IMR-90 (cell line): Measurements from ENCODE around the gene STXBP2. TPM values are rescaled to one million over a fixed set of nuclear protein-coding genes. Genes with fewer than 3 reads are reported as not detected.

Experiments
- ATAC-seq: fragments of 200-7000 bp; cut with Tn5 transposase; 2 replicates; pipeline ENCODE4 v1.9.1; 2020; ENCODE audit warnings: low read depth, mild to moderate bottlenecking, moderate library complexity
- BruUV-seq: library from RNA; stranded (reverse); fragments of 400-500 nt; replicated peaks from 2 replicates; lab custom pipeline; 2021; lab: Mats Ljungman, UMichigan
- CTCF ChIA-PET: fragments of 300-600 bp; formaldehyde crosslinking; extraction: SDS; loops from one replicate; lab custom pipeline; 2021; ENCODE audit warnings: antibody characterized with exemption; lab: Yijun Ruan, JAX
- POLR2A ChIA-PET: fragments of 300-600 bp; sonication (Branson Sonifier 250); formaldehyde crosslinking; loops from one replicate; lab custom pipeline; 2022; ENCODE audit warnings: antibody characterized with exemption; ENCODE audit not compliant: unreplicated experiment; lab: Charles Lee
- DNase-seq: peaks from one replicate; pipeline ENCODE4 v3.0.0; 2013
- H2AFZ ChIP-seq: replicated peaks from 2 replicates; pipeline ENCODE3; 2013; ENCODE audit warnings: low read length, mild to moderate bottlenecking; ENCODE audit not compliant: poor library complexity
- H2AK5ac ChIP-seq: 2 replicates; pipeline ENCODE4 v1.6.1; 2013; ENCODE audit warnings: low read depth, low read length, inconsistent platforms
- H2AK9ac ChIP-seq: replicated peaks from 2 replicates; pipeline ENCODE3; 2013; ENCODE audit warnings: mild to moderate bottlenecking, low read depth, low read length, moderate library complexity; ENCODE audit not compliant: poor library complexity
- H2BK120ac ChIP-seq: 2 replicates; pipeline ENCODE4 v1.6.1; 2013; ENCODE audit warnings: low read depth, low read length, inconsistent platforms
- H2BK15ac ChIP-seq: 3 replicates; pipeline ENCODE4 v1.6.1; 2013; ENCODE audit warnings: low read depth, low read length, inconsistent platforms
- H2BK20ac ChIP-seq: 2 replicates; pipeline ENCODE4 v1.6.1; 2013; ENCODE audit warnings: low read depth, mild to moderate bottlenecking, inconsistent platforms, low read length, moderate library complexity
- H2BK5ac ChIP-seq: 2 replicates; pipeline ENCODE4 v1.6.1; 2013; ENCODE audit warnings: mild to moderate bottlenecking, low read depth, low read length, inconsistent platforms; ENCODE audit not compliant: poor library complexity, severe bottlenecking
- H3K14ac ChIP-seq: replicated peaks from 2 replicates; pipeline ENCODE4 v1.6.1; 2013; ENCODE audit warnings: low read depth, low read length, inconsistent platforms
- H3K18ac ChIP-seq: 2 replicates; pipeline ENCODE4 v1.6.1; 2013; ENCODE audit warnings: low read depth, low read length, control low read depth
- H3K23ac ChIP-seq: 2 replicates; pipeline ENCODE4 v1.6.1; 2013; ENCODE audit warnings: low read depth, low read length, inconsistent platforms
- H3K27ac ChIP-seq: 2 replicates; pipeline ENCODE4 v1.5.1; 2013; ENCODE audit warnings: mild to moderate bottlenecking, control low read depth, low read length; ENCODE audit not compliant: insufficient read depth
- H3K27me3 ChIP-seq: 2 replicates; pipeline ENCODE4 v1.6.1; 2013; ENCODE audit warnings: low read length; ENCODE audit not compliant: control insufficient read depth, insufficient read depth
- H3K36me3 ChIP-seq: 2 replicates; pipeline ENCODE4 v1.6.1; 2013; ENCODE audit warnings: low read length, mixed read lengths; ENCODE audit not compliant: control insufficient read depth, insufficient read depth
- H3K4ac ChIP-seq: 2 replicates; pipeline ENCODE4 v1.6.1; 2013; ENCODE audit warnings: low read depth, low read length, inconsistent platforms
- H3K4me1 ChIP-seq: 2 replicates; pipeline ENCODE4 v1.6.1; 2013; ENCODE audit warnings: low read length, mixed read lengths; ENCODE audit not compliant: control insufficient read depth, insufficient read depth
- H3K4me2 ChIP-seq: 2 replicates; pipeline ENCODE4 v1.6.1; 2013; ENCODE audit warnings: low read depth, mild to moderate bottlenecking, control low read depth, low read length, moderate library complexity
- H3K4me3 ChIP-seq: 2 replicates; pipeline ENCODE4 v1.5.1; 2013; ENCODE audit warnings: low read depth, mild to moderate bottlenecking, control low read depth, low read length, moderate library complexity; ENCODE audit not compliant: insufficient read depth
- H3K56ac ChIP-seq: 2 replicates; pipeline ENCODE4 v1.6.1; 2013; ENCODE audit warnings: low read length, inconsistent platforms; ENCODE audit not compliant: insufficient read depth; ENCODE audit errors: extremely low read depth
- H3K79me1 ChIP-seq, 2 experiments: 2 replicates each; pipeline ENCODE4 v1.6.1; 2013; ENCODE audit warnings: low read length in 2 of 2, inconsistent platforms in 1 of 2, low read depth in 1 of 2
- H3K9ac ChIP-seq: 2 replicates; pipeline ENCODE4 v1.6.1; 2013; ENCODE audit warnings: low read depth, low read length, control low read depth
- H3K9me1 ChIP-seq: 2 replicates; pipeline ENCODE4 v1.6.1; 2013; ENCODE audit warnings: low read length, inconsistent platforms; ENCODE audit not compliant: insufficient read depth
- H3K9me3 ChIP-seq: 2 replicates; pipeline ENCODE4 v1.6.1; 2013; ENCODE audit warnings: low read length; ENCODE audit not compliant: control insufficient read depth, insufficient read depth
- H4K20me1 ChIP-seq: 2 replicates; pipeline ENCODE4 v1.6.1; 2013; ENCODE audit warnings: low read length, inconsistent platforms; ENCODE audit not compliant: insufficient read depth
- H4K5ac ChIP-seq: 2 replicates; pipeline ENCODE4 v1.6.1; 2013; ENCODE audit warnings: mild to moderate bottlenecking, low read depth, low read length, control low read depth
- H4K8ac ChIP-seq, 2 experiments: 2 replicates each; pipeline ENCODE4 v1.6.1; 2013; ENCODE audit warnings: low read depth in 2 of 2, low read length in 2 of 2, control low read depth in 1 of 2, inconsistent platforms in 1 of 2
- H4K91ac ChIP-seq: 2 replicates; pipeline ENCODE4 v1.6.1; 2013; ENCODE audit warnings: low read depth, low read length, inconsistent platforms; ENCODE audit not compliant: insufficient read depth
- ELK1 ChIP-seq: fragments of 150-350 bp; IDR thresholded peaks from 2 replicates; pipeline ENCODE4 v1.6.1; 2016; ENCODE audit warnings: low read depth, mild to moderate bottlenecking, low read length, moderate library complexity, borderline replicate concordance
- MXI1 ChIP-seq: IDR thresholded peaks from 2 replicates; pipeline ENCODE4 v1.6.1; 2012; ENCODE audit warnings: low read depth, mild to moderate bottlenecking, low read length, moderate library complexity, borderline replicate concordance
- RCOR1 ChIP-seq: IDR thresholded peaks from 2 replicates; pipeline ENCODE4 v1.6.1; 2012; ENCODE audit warnings: mild to moderate bottlenecking, low read length, improper control_type of control experiment; ENCODE audit not compliant: insufficient replicate concordance
- USF2 ChIP-seq: fragments of 150-350 bp; IDR thresholded peaks from 2 replicates; pipeline ENCODE4 v1.6.1; 2017; ENCODE audit warnings: mild to moderate bottlenecking, antibody characterized with exemption, low read length, low read depth
- WGBS, 2 experiments: methylation state at CpG; one replicate each; pipeline versions ENCODE4 v1.1.5 to v1.1.7; 2013; ENCODE audit warnings: missing lambda C conversion rate in 2 of 2; ENCODE audit not compliant: insufficient read length in 1 of 2; ENCODE audit errors: extremely low coverage in 2 of 2; 5-methylcytosine and 5-hydroxymethylcytosine counted together
- dilution Hi-C: fragments of 300-500 bp; cut with HindIII; formaldehyde crosslinking; loops from one replicate; pipeline ENCODE4 v1.14.3; 2018; ENCODE audit warnings: low sequenced_read_pairs; ENCODE audit not compliant: unreplicated experiment
- in situ Hi-C: fragments of 300-500 bp; cut with MboI; formaldehyde crosslinking; loops from 3 replicates; pipeline ENCODE4 v1.14.3; 2019; ENCODE audit warnings: low sequenced_read_pairs, inconsistent platforms, mixed read lengths
- intact Hi-C: fragments of 100-400 bp; cut with micrococcal nuclease; formaldehyde crosslinking; loops from 2 replicates; pipeline ENCODE4 v1.10.0; 2022
- polyA plus RNA-seq, 3 experiments: library from polyadenylated mRNA; depleted of rRNA; stranded (reverse); fragments of >200 nt; gene quantifications; 2 replicates each; pipeline ENCODE4 v1.2.3, GENCODE V29; 2012; ENCODE audit warnings: low replicate concordance in 1 of 3
- total RNA-seq: library from RNA; depleted of rRNA; stranded (reverse); fragments of >200 nt; gene quantifications from 2 replicates; pipeline ENCODE4 v1.2.3, GENCODE V29; 2012

Gene STXBP2
- total and polyA plus RNA-seq, 2 of the 4 experiments (the other 2 are of a cell fraction), result 3.9 to 12.6 TPM

- Histone ChIP-seq H2BK120ac (no peak overlapping the region), H2AK9ac (peak overlapping the region; percentile 19), H3K36me3 (peaks cover 4% of the 10 kb centered on the region; the same call in 1 of the 2 replicates), H3K27ac (no peak overlapping the region), H3K4me2 (no peak overlapping the region), H3K56ac (no peak overlapping the region), H4K91ac (no peak overlapping the region), H4K8ac (no peak overlapping the region), H3K9me1 (peaks cover 8% of the 10 kb centered on the region; the same call in 1 of the 2 replicates), H3K9me3 (no peaks in the 10 kb centered on the region), H4K5ac (no peak overlapping the region), H2AK5ac (no peak overlapping the region), H3K4ac (no peak overlapping the region), H2BK20ac (no peak overlapping the region), H2AFZ (no peak overlapping the region), H3K4me1 (peaks cover 8% of the 10 kb centered on the region; the same call in 1 of the 2 replicates), H3K79me1 (peaks cover 0 to 32% of the 10 kb centered on the region in 2 experiments; a peak in 3 of 4 replicates), H3K9ac (no peak overlapping the region), H4K20me1 (no peaks in the 10 kb centered on the region), H3K23ac (no peak overlapping the region), H3K14ac (no peak overlapping the region), H2BK5ac (no peak overlapping the region), H3K27me3 (peaks cover 14% of the 10 kb centered on the region; the same call in 1 of the 2 replicates), H2BK15ac (no peak overlapping the region), H3K18ac (no peak overlapping the region), H3K4me3 (no peak overlapping the region)
- CTCF ChIA-PET, result no interaction called here
- BruUV-seq, result no TSS peak
- ATAC-seq (no peak), DNase-seq (no peak)
- dilution Hi-C loops, result no loop called here
- in situ Hi-C loops, result no loop called here
- POLR2A ChIA-PET, result interaction anchor here (0.6 kb wide), 1 partner anchor 65 kb away, joined by 3 read pairs; no protein-coding TSS in a partner anchor
- intact Hi-C loops, result no loop called here
- WGBS, 2 experiments, result 96% methylated on average over 20 of the region's 40 CpGs; no CpG with 5 or more reads in 1 of the 2 experiments
- no peak for TF ChIP-seq USF2
- no peak for TF ChIP-seq RCOR1
- TF ChIP-seq ELK1, result no peak
- no peak for TF ChIP-seq MXI1
Observed at GRCh38 chr19:7632340-7633203, 4.3 kb upstream of the STXBP2 start.
